Neural progenitor cell (in vitro differentiated cells): ENCODE measurements around the gene MYO3A.

Experiments
- EZH2 ChIP-seq: fragments of 200-600 bp; sonication (generic); IDR thresholded peaks from 2 replicates; pipeline ENCODE4 v1.6.1; 2017; ENCODE audit warnings: antibody characterized with exemption, mild to moderate bottlenecking, moderate library complexity
- TF ChIP-seq, protein P1 (sequence below): fragments of 200-600 bp; sonication (generic); IDR thresholded peaks from 2 replicates; pipeline ENCODE4 v1.5.1; 2017; ENCODE audit warnings: antibody characterized with exemption, mild to moderate bottlenecking

DNA sequence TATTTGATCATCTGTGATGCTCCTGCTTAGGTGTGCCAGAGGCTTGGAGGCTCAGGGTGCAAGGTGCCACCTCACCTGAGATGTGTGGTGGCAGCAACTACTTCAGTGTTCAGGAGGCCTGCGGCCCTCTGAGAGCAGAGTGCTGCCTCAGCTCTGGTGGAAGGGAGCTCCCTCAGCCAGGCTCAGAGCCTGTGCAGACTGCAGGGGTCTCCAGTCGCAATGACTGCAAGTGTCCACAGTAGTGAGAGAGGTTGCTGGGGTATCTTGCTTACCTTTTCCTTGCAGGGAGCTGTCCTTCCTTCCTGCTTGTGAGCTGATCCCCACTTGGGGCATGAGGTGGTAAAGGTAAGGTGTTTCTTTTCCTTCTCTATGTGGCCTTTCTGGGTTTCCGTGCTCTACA lies 151.5 kb downstream of the MYO3A start:
- TF ChIP-seq, protein P1, sequence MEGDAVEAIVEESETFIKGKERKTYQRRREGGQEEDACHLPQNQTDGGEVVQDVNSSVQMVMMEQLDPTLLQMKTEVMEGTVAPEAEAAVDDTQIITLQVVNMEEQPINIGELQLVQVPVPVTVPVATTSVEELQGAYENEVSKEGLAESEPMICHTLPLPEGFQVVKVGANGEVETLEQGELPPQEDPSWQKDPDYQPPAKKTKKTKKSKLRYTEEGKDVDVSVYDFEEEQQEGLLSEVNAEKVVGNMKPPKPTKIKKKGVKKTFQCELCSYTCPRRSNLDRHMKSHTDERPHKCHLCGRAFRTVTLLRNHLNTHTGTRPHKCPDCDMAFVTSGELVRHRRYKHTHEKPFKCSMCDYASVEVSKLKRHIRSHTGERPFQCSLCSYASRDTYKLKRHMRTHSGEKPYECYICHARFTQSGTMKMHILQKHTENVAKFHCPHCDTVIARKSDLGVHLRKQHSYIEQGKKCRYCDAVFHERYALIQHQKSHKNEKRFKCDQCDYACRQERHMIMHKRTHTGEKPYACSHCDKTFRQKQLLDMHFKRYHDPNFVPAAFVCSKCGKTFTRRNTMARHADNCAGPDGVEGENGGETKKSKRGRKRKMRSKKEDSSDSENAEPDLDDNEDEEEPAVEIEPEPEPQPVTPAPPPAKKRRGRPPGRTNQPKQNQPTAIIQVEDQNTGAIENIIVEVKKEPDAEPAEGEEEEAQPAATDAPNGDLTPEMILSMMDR: no peak
- TF ChIP-seq EZH2: no peak
